Endodermal cell (in vitro differentiated cells): Measurements from ENCODE around the gene XBP1. TPM values are rescaled to one million over a fixed set of nuclear protein-coding genes. Genes with fewer than 3 reads are reported as not detected.
A peak's percentile ranks its signal among the peaks of the same experiment; 100 is the strongest.

ENCODE experiments used
- DNase-seq: peaks from one replicate; pipeline ENCODE4 v3.0.0-alpha.2; 2017
- H3K27ac ChIP-seq: 2 replicates; pipeline ENCODE4 v1.5.1; 2013; ENCODE audit warnings: mild to moderate bottlenecking, low read depth, low read length, moderate library complexity
- H3K27me3 ChIP-seq: 2 replicates; pipeline ENCODE4 v1.6.1; 2013; ENCODE audit warnings: mild to moderate bottlenecking, low read length, moderate library complexity; ENCODE audit not compliant: insufficient read depth, control insufficient read depth, poor library complexity, severe bottlenecking
- H3K36me3 ChIP-seq: 2 replicates; pipeline ENCODE4 v1.7.0; 2013; ENCODE audit warnings: mild to moderate bottlenecking, low read length, moderate library complexity; ENCODE audit not compliant: control insufficient read depth, insufficient read depth
- H3K4me1 ChIP-seq: one replicate; pipeline ENCODE4 v1.7.0; 2013; ENCODE audit warnings: low read length; ENCODE audit not compliant: control insufficient read depth, insufficient read depth
- H3K4me3 ChIP-seq: 2 replicates; pipeline ENCODE4 v1.5.1; 2013; ENCODE audit warnings: mild to moderate bottlenecking, low read length, moderate library complexity
- H3K9ac ChIP-seq: 2 replicates; pipeline ENCODE4 v1.6.1; 2013; ENCODE audit warnings: mild to moderate bottlenecking, low read length, moderate library complexity; ENCODE audit not compliant: poor library complexity, severe bottlenecking; ENCODE audit errors: extremely low read depth
- H3K9me3 ChIP-seq: 2 replicates; pipeline ENCODE4 v1.6.1; 2013; ENCODE audit warnings: mild to moderate bottlenecking, low read length, moderate library complexity; ENCODE audit not compliant: control insufficient read depth
- H3K27ac Mint-ChIP-seq: 2 replicates; pipeline ENCODE4 v1.8.0; 2020; ENCODE audit warnings: mixed read lengths
- H3K27me3 Mint-ChIP-seq: 2 replicates; pipeline ENCODE4 v1.8.0; 2021; ENCODE audit warnings: mild to moderate bottlenecking, mixed read lengths; ENCODE audit not compliant: insufficient read depth
- H3K36me3 Mint-ChIP-seq: 2 replicates; pipeline ENCODE4 v1.8.0; 2020; ENCODE audit warnings: low read depth, mixed read lengths
- H3K4me1 Mint-ChIP-seq: 2 replicates; pipeline ENCODE4 v1.8.0; 2020; ENCODE audit warnings: mixed read lengths
- H3K4me3 Mint-ChIP-seq: 2 replicates; pipeline ENCODE4 v1.8.0; 2020; ENCODE audit warnings: mild to moderate bottlenecking, moderate library complexity, mixed read lengths
- H3K9me3 Mint-ChIP-seq: 2 replicates; pipeline ENCODE4 v1.8.0; 2020; ENCODE audit warnings: mild to moderate bottlenecking, mixed read lengths
- CTCF ChIP-seq: fragments of 200-600 bp; sonication (generic); conservative IDR thresholded peaks from 2 replicates; pipeline ENCODE4 v1.5.0; 2021; ENCODE audit warnings: antibody characterized with exemption, mild to moderate bottlenecking
- WGBS, 2 experiments: methylation state at CpG; one replicate each; pipeline versions ENCODE4 v1.1.5 to v1.1.7; 2013; ENCODE audit warnings: missing lambda C conversion rate in 2 of 2, mixed read lengths in 1 of 2; ENCODE audit not compliant: insufficient coverage in 1 of 2, insufficient read length in 1 of 2; 5-methylcytosine and 5-hydroxymethylcytosine counted together
- total RNA-seq, 2 donors: library from RNA; stranded (reverse); fragmentation: NEBNext Ultra II Directional in 1 of 2; extraction: Animal tissue kit (Norgen Biotek cat#: 25700) in 1 of 2; gene quantifications; 2 replicates in 1 of 2; 3 replicates in 1 of 2; pipeline ENCODE4 v1.2.1, GENCODE V29; 2021

Gene XBP1
- total RNA-seq, 2 donors from 2014 or later, result 103 to 111 TPM

DNA sequence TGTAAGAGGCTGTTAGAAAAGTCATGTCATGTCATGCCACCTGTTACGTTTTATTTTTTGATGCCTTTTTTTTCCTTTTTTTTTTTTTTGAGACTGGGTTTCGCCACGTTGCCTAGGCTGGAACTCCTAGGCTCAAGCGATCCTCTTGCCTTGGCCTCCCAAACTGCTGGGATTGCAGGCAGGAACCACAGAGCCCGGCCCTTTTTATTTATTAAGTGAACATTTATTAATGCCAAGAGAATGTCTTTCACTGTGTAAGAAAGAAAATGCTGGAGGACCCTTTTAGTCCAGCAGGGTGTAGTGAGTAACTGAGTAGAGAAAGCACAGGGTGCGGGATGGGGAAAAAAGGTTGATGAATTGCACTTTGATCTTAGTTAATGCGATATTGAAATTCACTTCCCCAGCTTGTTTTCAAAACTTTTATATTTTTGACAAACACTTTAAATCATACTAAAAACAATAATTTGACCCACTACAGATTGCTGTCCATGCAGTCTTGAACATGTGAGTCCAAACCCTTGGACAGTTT lies 2.3 kb upstream of the XBP1 start:
- WGBS, 2 experiments, result 90 to 95% methylated on average over 2 to 7 of the region's 7 CpGs
- H3K9me3 Mint-ChIP-seq, result no peaks in the 10 kb centered on the region
- Histone ChIP-seq H3K4me3 (peak overlapping the region; percentile 100), H3K4me1 (no peaks in the 10 kb centered on the region), H3K36me3 (peaks cover 6% of the 10 kb centered on the region), H3K27ac (no peak overlapping the region), H3K9me3 (no peaks in the 10 kb centered on the region), H3K27me3 (no peaks in the 10 kb centered on the region), H3K9ac (no peak overlapping the region)
- peaks cover 20% of the 10 kb centered on the region for H3K36me3 Mint-ChIP-seq
- peak; percentile 42 for TF ChIP-seq CTCF
- no peak overlapping the region for H3K27ac Mint-ChIP-seq
- peaks cover 11% of the 10 kb centered on the region for H3K4me1 Mint-ChIP-seq
- H3K27me3 Mint-ChIP-seq, result no peaks in the 10 kb centered on the region
- no peak for DNase-seq
- H3K4me3 Mint-ChIP-seq, result peak overlapping the region; percentile 77

GRCh38 chr22:28801845-28802594 lies 1.7 kb upstream of the XBP1 start:
- Mint-ChIP-seq H3K4me3 (peak overlapping the region; percentile 77), H3K27me3 (no peaks in the 10 kb centered on the region), H3K4me1 (peaks cover 11% of the 10 kb centered on the region), H3K36me3 (peaks cover 25% of the 10 kb centered on the region), H3K9me3 (no peaks in the 10 kb centered on the region), H3K27ac (peak overlapping the region; percentile 80)
- TF ChIP-seq CTCF, result no peak
- 77 to 85% methylated on average over 13 to 14 of the region's 14 CpGs for WGBS, 2 experiments
- no peak for DNase-seq
- H3K9ac ChIP-seq, result no peak overlapping the region
- H3K4me1 ChIP-seq, result no peaks in the 10 kb centered on the region
- no peak overlapping the region for H3K27ac ChIP-seq
- H3K36me3 ChIP-seq, result peaks cover 13% of the 10 kb centered on the region
- no peaks in the 10 kb centered on the region for H3K9me3 ChIP-seq
- H3K4me3 ChIP-seq, result peak overlapping the region; percentile 100
- H3K27me3 ChIP-seq, result no peaks in the 10 kb centered on the region

DNA sequence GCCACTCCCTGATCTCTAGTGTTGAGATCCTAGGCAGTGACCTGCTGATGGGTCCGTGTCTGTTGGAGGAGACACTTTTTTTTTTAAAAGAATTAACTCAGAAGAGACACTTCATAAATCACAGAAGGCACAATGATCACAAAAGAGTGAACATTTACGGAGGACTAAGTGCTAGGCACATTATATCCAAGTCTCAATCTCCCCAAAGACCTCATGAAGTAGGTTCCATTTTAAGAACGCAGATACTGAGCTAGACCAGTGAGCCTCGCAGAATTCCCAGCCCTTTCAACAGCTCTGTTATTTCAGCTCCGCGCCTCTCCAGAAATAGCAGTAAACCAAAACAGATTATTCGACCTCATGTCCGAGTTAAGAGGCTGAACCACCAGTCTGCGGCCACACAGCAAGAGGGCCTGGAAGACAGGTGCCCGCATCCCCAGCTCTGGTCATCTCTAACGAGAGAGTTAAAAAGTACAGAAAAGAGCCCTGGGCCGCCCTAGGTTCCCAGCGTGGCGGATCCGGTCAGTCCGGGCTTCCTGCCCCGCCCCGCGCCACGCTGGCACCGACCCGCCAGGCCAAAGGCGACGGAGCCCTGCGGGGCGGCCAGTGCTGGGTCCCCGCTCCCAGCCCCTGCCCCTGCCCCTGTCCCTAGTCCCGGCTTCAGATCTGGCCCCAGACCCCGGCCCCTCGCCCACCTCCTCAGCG lies 612 bp downstream of the XBP1 start:
- Mint-ChIP-seq H3K27ac (peak overlapping the region; percentile 94), H3K27me3 (no peaks in the 10 kb centered on the region), H3K9me3 (no peaks in the 10 kb centered on the region), H3K36me3 (peaks cover 45% of the 10 kb centered on the region), H3K4me3 (peak overlapping the region; percentile 77), H3K4me1 (peaks cover 18% of the 10 kb centered on the region)
- H3K4me1 ChIP-seq, result no peaks in the 10 kb centered on the region
- no peaks in the 10 kb centered on the region for H3K9me3 ChIP-seq
- TF ChIP-seq CTCF, result no peak
- H3K9ac ChIP-seq, result peak overlapping the region; percentile 100
- DNase-seq, result peak; percentile 78
- WGBS, 2 experiments, result 0% methylated on average over 10 to 31 of the region's 31 CpGs
- peak overlapping the region; percentile 96 for H3K27ac ChIP-seq
- no peaks in the 10 kb centered on the region for H3K27me3 ChIP-seq
- H3K4me3 ChIP-seq, result peak overlapping the region; percentile 100
- peaks cover 35% of the 10 kb centered on the region for H3K36me3 ChIP-seq
